SU-DHL-6 (cell line): ENCODE results near the gene CACUL1.
A peak's percentile ranks its signal among the peaks of the same experiment; 100 is the strongest.

Experiments
- H2AFZ ChIP-seq: fragments of 200-600 bp; sonication (generic); 2 replicates; pipeline ENCODE4 v1.6.1; 2014; ENCODE audit warnings: low read depth, mild to moderate bottlenecking, moderate library complexity, mixed read lengths, antibody characterized with exemption, low read length; ENCODE audit not compliant: severe bottlenecking
- H3F3A ChIP-seq: fragments of 200-600 bp; shearing (Covaris generic); 2 replicates; pipeline ENCODE4 v1.6.0; 2016; ENCODE audit warnings: antibody characterized with exemption, mild to moderate bottlenecking; ENCODE audit not compliant: insufficient read depth
- H3K27ac ChIP-seq: fragments of 200-600 bp; sonication (generic); 2 replicates; pipeline ENCODE4 v1.5.1; 2016; ENCODE audit warnings: low read depth, mild to moderate bottlenecking, low read length, moderate library complexity, mixed read lengths
- H3K27me3 ChIP-seq: fragments of 200-600 bp; sonication (generic), shearing (Covaris generic); 2 replicates; pipeline ENCODE4 v1.6.0; 2014; ENCODE audit warnings: mild to moderate bottlenecking, low read length
- H3K36me3 ChIP-seq: fragments of 200-600 bp; sonication (generic); 2 replicates; pipeline ENCODE4 v1.6.1; 2014; ENCODE audit warnings: mild to moderate bottlenecking, low read length, mixed read lengths
- H3K4me2 ChIP-seq: fragments of 300-600, 200-600 bp; shearing (Covaris generic), sonication (generic); 2 replicates; pipeline ENCODE4 v1.6.0; 2014; ENCODE audit warnings: low read length, low read depth, mild to moderate bottlenecking; ENCODE audit not compliant: poor library complexity, severe bottlenecking
- H3K4me3 ChIP-seq: fragments of 200-600 bp; sonication (generic); 2 replicates; pipeline ENCODE4 v1.5.1; 2014; ENCODE audit warnings: antibody characterized with exemption, low read length, mild to moderate bottlenecking, mixed read lengths; ENCODE audit not compliant: insufficient read depth, poor library complexity, severe bottlenecking
- H3K79me2 ChIP-seq: fragments of 200-600 bp; sonication (generic); 2 replicates; pipeline ENCODE4 v1.6.1; 2014; ENCODE audit warnings: mild to moderate bottlenecking, low read length, moderate library complexity; ENCODE audit not compliant: insufficient read depth
- H3K9ac ChIP-seq: fragments of 200-600 bp; sonication (generic); 2 replicates; pipeline ENCODE4 v1.7.0; 2014; ENCODE audit warnings: mild to moderate bottlenecking, low read length
- H3K9me2 ChIP-seq: fragments of 200-600 bp; sonication (generic); replicated peaks from 2 replicates; pipeline ENCODE4 v1.6.1; 2014; ENCODE audit warnings: low read length; ENCODE audit not compliant: insufficient read depth
- H3K9me3 ChIP-seq: fragments of 200-600 bp; sonication (generic); 2 replicates; pipeline ENCODE4 v1.6.1; 2014; ENCODE audit warnings: low read length, mixed read lengths; ENCODE audit not compliant: insufficient read depth
- H4K20me1 ChIP-seq: fragments of 200-600 bp; sonication (generic); 2 replicates; pipeline ENCODE4 v1.6.1; 2014; ENCODE audit warnings: low read depth, mild to moderate bottlenecking, antibody characterized with exemption, low read length, moderate library complexity, mixed read lengths
- CTCF ChIP-seq: fragments of 200-600 bp; sonication (generic); IDR thresholded peaks from one replicate; pipeline ENCODE4 v1.5.1; 2017; ENCODE audit warnings: antibody characterized with exemption, mild to moderate bottlenecking, low read length, moderate library complexity; ENCODE audit not compliant: insufficient read depth, poor library complexity, severe bottlenecking
- EZH2phosphoT487 ChIP-seq: fragments of 200-600 bp; sonication (generic), shearing (Covaris generic); conservative IDR thresholded peaks from 2 replicates; pipeline ENCODE4 v1.6.1; 2018; ENCODE audit warnings: mild to moderate bottlenecking, antibody characterized with exemption, low read length, moderate library complexity, mixed read lengths

CACUL1 gene

GRCh38 chr10:118754229-118754555 is 578 bp downstream of the CACUL1 start:
- Histone ChIP-seq H3K4me3 (peak overlapping the region; percentile 70), H3K27ac (0 out of 2 replicates have a peak overlapping the region, but pooled peaks have one; percentile 49), H2AFZ (peak overlapping the region; percentile 22), H3K9me3 (no peaks in the 10 kb centered on the region), H3F3A (no peaks in the 10 kb centered on the region), H4K20me1 (peaks cover 17% of the 10 kb centered on the region), H3K27me3 (no peaks in the 10 kb centered on the region), H3K9ac (peak overlapping the region; percentile 84), H3K9me2 (no peaks in the 10 kb centered on the region), H3K36me3 (no peaks in the 10 kb centered on the region), H3K4me2 (peak overlapping the region; percentile 85), H3K79me2 (peaks cover 50% of the 10 kb centered on the region)
- no peak for TF ChIP-seq EZH2phosphoT487

GRCh38 chr10:118753331-118754228 is 1.2 kb downstream of the CACUL1 start:
- peaks cover 17% of the 10 kb centered on the region for H4K20me1 ChIP-seq
- H3K9me3 ChIP-seq, result no peaks in the 10 kb centered on the region
- H3K9me2 ChIP-seq, result no peaks in the 10 kb centered on the region
- peaks cover 56% of the 10 kb centered on the region for H3K79me2 ChIP-seq
- H2AFZ ChIP-seq, result peak overlapping the region; percentile 22
- no peaks in the 10 kb centered on the region for H3F3A ChIP-seq
- peak overlapping the region; percentile 85 for H3K4me2 ChIP-seq
- H3K36me3 ChIP-seq, result no peaks in the 10 kb centered on the region
- TF ChIP-seq EZH2phosphoT487, result no peak
- TF ChIP-seq CTCF, result no peak
- peak overlapping the region; percentile 84 for H3K9ac ChIP-seq
- peak overlapping the region; percentile 70 for H3K4me3 ChIP-seq
- no peaks in the 10 kb centered on the region for H3K27me3 ChIP-seq
- H3K27ac ChIP-seq, result no peak overlapping the region

DNA sequence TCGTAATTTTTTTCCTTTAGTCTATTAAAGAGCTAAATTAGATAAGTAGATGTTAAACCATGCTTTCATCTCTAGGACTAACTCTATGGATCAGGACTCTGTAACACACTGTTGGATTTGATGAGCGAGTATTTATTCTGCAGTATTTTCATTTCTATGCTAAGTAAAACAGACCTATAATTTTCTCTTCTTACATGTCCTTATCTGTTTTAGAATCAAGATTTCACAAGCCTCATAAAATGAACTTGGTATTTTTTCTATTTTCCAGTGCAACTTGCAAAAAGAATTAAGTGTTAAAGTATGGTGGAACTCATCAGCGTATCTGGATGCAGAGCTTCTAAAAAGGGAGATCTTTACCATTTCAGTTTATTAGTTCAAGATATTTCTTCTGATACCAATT is 2.4 kb downstream of the CACUL1 start:
- Histone ChIP-seq H3K4me2 (peak overlapping the region; percentile 85), H3K27me3 (no peaks in the 10 kb centered on the region), H3K9me2 (no peaks in the 10 kb centered on the region), H4K20me1 (peaks cover 17% of the 10 kb centered on the region), H3K79me2 (peaks cover 68% of the 10 kb centered on the region), H3K9me3 (no peaks in the 10 kb centered on the region), H3K9ac (no peak overlapping the region), H3K36me3 (no peaks in the 10 kb centered on the region), H3K27ac (no peak overlapping the region), H3K4me3 (no peak overlapping the region), H3F3A (no peaks in the 10 kb centered on the region), H2AFZ (no peak overlapping the region)
- TF ChIP-seq CTCF (no peak), EZH2phosphoT487 (no peak)

DNA sequence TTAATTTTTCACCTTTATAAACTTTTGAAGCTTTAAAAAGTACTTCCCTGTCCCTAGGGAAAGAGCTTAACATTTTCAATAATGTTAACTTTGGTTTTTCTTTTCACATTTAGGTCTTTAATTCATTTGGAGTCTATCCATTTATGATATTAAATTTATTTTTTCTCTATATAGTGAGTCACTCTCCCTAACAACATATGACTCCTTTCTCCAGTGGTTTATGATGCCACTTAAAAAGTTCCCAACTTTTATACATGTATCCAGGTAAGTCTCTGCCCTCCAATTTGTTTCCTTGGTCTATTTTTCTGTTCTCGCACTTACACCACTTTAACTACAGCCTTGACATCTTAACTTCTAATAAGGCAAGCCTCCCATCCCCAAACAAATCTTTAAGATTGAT is 3.5 kb downstream of the CACUL1 start:
- TF ChIP-seq EZH2phosphoT487 (no peak), CTCF (no peak)
- H3K9me3 ChIP-seq, result no peaks in the 10 kb centered on the region
- H3F3A ChIP-seq, result no peaks in the 10 kb centered on the region
- H3K27ac ChIP-seq, result no peak overlapping the region
- peaks cover 79% of the 10 kb centered on the region for H3K79me2 ChIP-seq
- no peaks in the 10 kb centered on the region for H3K27me3 ChIP-seq
- H3K4me3 ChIP-seq, result no peak overlapping the region
- no peaks in the 10 kb centered on the region for H3K9me2 ChIP-seq
- no peak overlapping the region for H3K9ac ChIP-seq
- no peak overlapping the region for H3K4me2 ChIP-seq
- H2AFZ ChIP-seq, result no peak overlapping the region
- no peaks in the 10 kb centered on the region for H3K36me3 ChIP-seq
- H4K20me1 ChIP-seq, result peaks cover 17% of the 10 kb centered on the region
